SJCRH30 (cell line): ENCODE data around the gene NEDD4L. TPM values are rescaled to one million over a fixed set of nuclear protein-coding genes. Genes with fewer than 3 reads are reported as not detected.

Source experiments
- total RNA-seq: library from RNA; depleted of rRNA; stranded (reverse); fragments of >200 nt; shearing (Covaris generic); gene quantifications from 2 replicates; pipeline ENCODE4 v1.2.3, GENCODE V29; 2014; rRNA removed

Gene NEDD4L
- total RNA-seq, 1 experiment from 2014 or later = 29.3 TPM

Other genes with a start within 250 kb of the NEDD4L start
- gene ATP8B1, start 240.9 kb upstream of the NEDD4L start, total RNA-seq = not detected in 2 replicates